ENCODE measurements around the gene CELSR1. TPM values are rescaled to one million over a fixed set of nuclear protein-coding genes. Genes with fewer than 3 reads are reported as not detected.
A peak's percentile ranks its signal among the peaks of the same experiment; 100 is the strongest.

The CELSR1 gene
- total and polyA plus RNA-seq, 7 experiments from 2014 or later: 0.36 to 4.7 (median 0.97) TPM

DNA sequence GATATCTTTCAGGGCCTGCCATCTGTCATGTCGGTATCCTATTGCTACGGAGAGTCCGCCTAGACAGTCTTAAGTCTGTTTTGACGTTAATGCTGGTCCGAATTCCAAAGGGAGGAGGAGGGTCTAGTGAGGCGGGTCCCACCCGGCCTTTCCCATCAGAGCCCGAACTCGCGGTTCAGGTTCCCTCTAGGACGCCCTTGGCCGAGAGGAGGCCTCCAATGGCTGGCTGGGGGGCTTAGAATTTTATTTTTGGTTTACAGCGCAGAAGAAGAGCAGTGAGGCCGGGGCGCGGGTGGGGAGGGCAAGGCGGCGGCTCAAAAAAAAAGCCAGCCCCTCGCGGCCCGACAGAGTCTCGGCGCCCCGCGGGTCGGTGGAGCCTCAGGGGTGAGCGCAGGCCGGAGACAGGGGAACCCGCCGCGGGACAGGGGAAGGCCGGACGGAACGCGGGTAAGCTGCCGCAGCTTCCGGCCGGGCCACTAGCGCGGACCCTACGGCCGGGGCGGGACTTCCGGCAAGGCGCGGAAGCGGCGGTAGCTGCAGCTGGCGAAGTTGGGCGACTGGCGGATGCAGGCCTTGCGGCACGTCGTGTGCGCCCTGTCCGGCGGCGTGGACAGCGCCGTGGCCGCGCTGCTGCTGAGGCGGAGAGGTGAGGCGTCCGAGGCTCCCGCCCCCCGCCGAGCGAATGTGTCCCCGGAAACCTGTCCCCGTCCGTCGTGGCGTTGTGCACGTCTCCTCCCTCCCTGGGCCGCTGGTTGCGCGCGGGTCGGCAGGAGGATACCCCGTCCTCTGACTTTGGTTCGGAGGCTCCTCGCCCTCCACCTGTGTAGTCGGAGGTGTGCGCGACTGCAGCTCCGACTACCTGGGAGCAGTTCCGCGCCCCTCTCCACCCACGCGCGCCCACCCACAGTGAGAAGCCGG, 202.0 kb downstream of the CELSR1 start, which contains the start of gene TRMU:
Gene TRMU, plus strand, starts transcription at position 514 of the 918 bp plus-strand sequence. Its CDS starts 51 bp downstream, at position 565.
- ATAC-seq: peak; percentile 94
- Mint-ChIP-seq H3K36me3 (peaks cover 16 to 25% (median 18%) of the 10 kb centered on the region in 5 donors), H3K4me3 (peak within 1 kb of the TSS; percentile 92 to 100 (median 95)), H3K4me1 (peaks cover 23 to 50% (median 38%) of the 10 kb centered on the region in 7 donors), H3K9me3 (no peaks in the 10 kb centered on the region), H3K27me3 (no peaks in the 10 kb centered on the region), H3K27ac (peak within 1 kb of the TSS; percentile 77 to 97 (median 94))
- peaks cover 7 to 9% of the 10 kb centered on the region in 2 donors for H3K4me1 ChIP-seq (ENCODE audit: control insufficient read depth in 2 of 2, insufficient read depth in 2 of 2, low read length in 2 of 2)
- peak; percentile 32 to 83 (median 60) for DNase-seq
- ChIA-PET CTCF (interaction anchor here (1.2 to 1.6 kb wide), 4 partner anchors 20 to 329 kb away, joined by 3 to 4 read pairs (median 4); no protein-coding TSS in a partner anchor), POLR2A (interaction anchor here (0.8 to 2.2 kb wide), 4 partner anchors 39 to 299 kb away, joined by 3 to 7 read pairs (median 4); partner anchors contain the start of genes CDPF1 and GTSE1)
- no peaks in the 10 kb centered on the region for H3K27me3 ChIP-seq (ENCODE audit: control insufficient read depth in 2 of 2, insufficient read depth in 2 of 2, low read length in 2 of 2)
- peak within 1 kb of the TSS; percentile 87 for H3K4me3 ChIP-seq (ENCODE audit: low read length)
- peaks cover 0 to 39% (median 14%) of the 10 kb centered on the region in 3 experiments for H3K36me3 ChIP-seq (ENCODE audit: control insufficient read depth in 2 of 3, insufficient read depth in 3 of 3, low read length in 3 of 3)
- H3K9me3 ChIP-seq (ENCODE audit: control insufficient read depth in 2 of 3, low read length in 3 of 3): no peaks in the 10 kb centered on the region
- intact Hi-C loops (cut with micrococcal nuclease): loop anchor here in 1 of 2 donors (1.0 to 10.0 kb wide), 3 partner anchors 39 to 185 kb away; partner anchors contain the start of genes CDPF1, GTSE1 and PPARA
- peak within 1 kb of the TSS; percentile 82 for H3K27ac ChIP-seq (ENCODE audit: low read depth, low read length)

DNA sequence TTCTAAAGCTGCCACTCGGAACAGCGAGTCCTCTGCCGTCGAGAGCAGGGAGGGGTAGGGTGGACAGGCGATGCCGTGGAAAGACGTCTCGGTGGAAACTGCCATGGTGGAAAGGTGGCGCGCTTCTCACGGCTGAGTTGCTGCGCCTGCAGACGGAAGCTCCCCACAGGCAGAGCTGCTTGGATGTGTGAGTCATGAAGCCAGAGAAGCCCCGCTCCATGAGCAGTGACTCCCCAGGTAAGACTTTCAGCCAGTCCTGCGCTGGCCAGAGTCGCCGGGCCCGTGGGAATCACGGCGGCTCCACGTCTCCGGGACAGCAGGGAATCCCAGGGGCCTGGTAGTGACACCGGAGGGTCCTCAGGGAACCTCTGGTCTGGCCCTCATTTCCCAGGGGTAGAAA, 205.9 kb downstream of the CELSR1 start:
- Histone ChIP-seq H3K27me3 (ENCODE audit: control insufficient read depth in 2 of 2, insufficient read depth in 2 of 2, low read length in 2 of 2) (no peaks in the 10 kb centered on the region), H3K4me3 (ENCODE audit: low read length) (no peak overlapping the region), H3K9me3 (ENCODE audit: control insufficient read depth in 2 of 3, low read length in 3 of 3) (no peaks in the 10 kb centered on the region), H3K27ac (ENCODE audit: low read depth, low read length) (no peak overlapping the region), H3K36me3 (ENCODE audit: control insufficient read depth in 2 of 3, insufficient read depth in 3 of 3, low read length in 3 of 3) (peaks cover 0 to 11% (median 0%) of the 10 kb centered on the region in 3 experiments), H3K4me1 (ENCODE audit: control insufficient read depth in 2 of 2, insufficient read depth in 2 of 2, low read length in 2 of 2) (peaks cover under 1 to 2% of the 10 kb centered on the region in 2 donors)
- ATAC-seq (no peak), DNase-seq (no peak)
- Mint-ChIP-seq H3K4me3 (no peak overlapping the region), H3K27ac (no peak overlapping the region), H3K4me1 (peaks cover 3 to 15% (median 9%) of the 10 kb centered on the region in 7 donors), H3K9me3 (no peaks in the 10 kb centered on the region), H3K27me3 (no peaks in the 10 kb centered on the region), H3K36me3 (peaks cover 0 to 10% (median 0%) of the 10 kb centered on the region in 5 donors)
- ChIA-PET CTCF (no interaction called here), POLR2A (no interaction called here)
- intact Hi-C loops (cut with micrococcal nuclease): loop anchor here in 1 of 2 donors (10.0 kb wide), 1 partner anchor 77 kb away; the partner anchor contains the start of gene CDPF1

DNA sequence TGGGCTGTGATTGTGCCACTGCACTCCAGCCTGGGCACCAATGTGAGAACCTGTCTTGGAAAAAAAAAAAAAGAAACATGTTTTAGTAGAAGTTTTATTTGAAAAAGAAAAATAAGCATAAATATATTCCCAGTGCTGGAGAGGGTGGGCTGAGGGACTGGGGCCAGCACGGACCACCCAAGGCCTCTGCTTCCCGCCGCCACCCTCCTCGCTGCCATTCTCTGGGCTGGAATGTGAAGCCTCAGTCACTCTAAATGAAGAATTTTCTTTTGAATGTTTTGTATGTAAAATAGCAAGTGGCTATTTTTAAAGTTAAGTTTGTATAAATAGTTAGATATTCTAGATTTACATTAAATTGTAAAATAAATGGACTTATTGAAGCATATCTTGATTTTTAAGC, 207.0 kb downstream of the CELSR1 start:
- POLR2A ChIA-PET: no interaction called here

DNA sequence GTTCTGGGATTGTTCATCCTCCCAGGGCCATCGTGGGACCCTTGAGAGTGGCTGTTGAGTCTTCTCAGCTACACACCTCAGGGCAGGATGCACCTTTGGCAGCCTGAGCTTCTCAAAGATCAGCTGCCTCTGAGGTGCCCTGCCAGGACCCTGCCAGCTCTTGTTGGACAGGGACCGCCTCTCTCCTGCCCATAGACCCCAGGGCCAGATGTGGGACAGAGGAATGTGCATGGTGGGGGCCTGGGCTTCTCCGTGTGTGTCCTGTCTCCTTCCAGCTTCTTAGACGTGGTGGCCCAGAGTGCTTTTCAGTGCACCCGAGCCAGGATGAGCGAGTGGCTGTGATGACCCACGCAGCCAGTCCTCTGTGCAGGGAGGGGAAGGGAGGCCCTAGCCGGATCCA, 207.8 kb downstream of the CELSR1 start:
- no peak overlapping the region for H3K4me3 ChIP-seq (ENCODE audit: low read length)
- peaks cover 0 to 5% (median 4%) of the 10 kb centered on the region in 7 donors for H3K4me1 Mint-ChIP-seq
- H3K4me3 Mint-ChIP-seq: no peak overlapping the region
- DNase-seq: no peak
- ATAC-seq: no peak
- H3K9me3 ChIP-seq (ENCODE audit: control insufficient read depth in 2 of 3, low read length in 3 of 3): no peaks in the 10 kb centered on the region
- no peak overlapping the region for H3K27ac Mint-ChIP-seq
- ChIA-PET POLR2A (no interaction called here), CTCF (no interaction called here)
- H3K27me3 ChIP-seq (ENCODE audit: control insufficient read depth in 2 of 2, insufficient read depth in 2 of 2, low read length in 2 of 2): no peaks in the 10 kb centered on the region
- H3K36me3 Mint-ChIP-seq: peaks cover 0 to 12% (median 0%) of the 10 kb centered on the region in 5 donors
- H3K36me3 ChIP-seq (ENCODE audit: control insufficient read depth in 2 of 3, insufficient read depth in 3 of 3, low read length in 3 of 3): no peaks in the 10 kb centered on the region
- H3K4me1 ChIP-seq (ENCODE audit: control insufficient read depth in 2 of 2, insufficient read depth in 2 of 2, low read length in 2 of 2): no peaks in the 10 kb centered on the region
- no peaks in the 10 kb centered on the region for H3K9me3 Mint-ChIP-seq
- no peak overlapping the region for H3K27ac ChIP-seq (ENCODE audit: low read depth, low read length)
- intact Hi-C loops (cut with micrococcal nuclease): loop anchor here in 1 of 2 donors (10.0 kb wide), 1 partner anchor 75 kb away; the partner anchor contains the start of gene CDPF1
- H3K27me3 Mint-ChIP-seq: no peaks in the 10 kb centered on the region

More for the DNA sequence above, 207.0 kb downstream of the CELSR1 start:
- Mint-ChIP-seq H3K36me3 (peaks cover 0 to 11% (median 0%) of the 10 kb centered on the region in 5 donors), H3K27me3 (no peaks in the 10 kb centered on the region), H3K9me3 (no peaks in the 10 kb centered on the region), H3K4me3 (no peak overlapping the region), H3K4me1 (peaks cover 0 to 12% (median 5%) of the 10 kb centered on the region in 7 donors), H3K27ac (no peak overlapping the region)
- no peaks in the 10 kb centered on the region for H3K27me3 ChIP-seq (ENCODE audit: control insufficient read depth in 2 of 2, insufficient read depth in 2 of 2, low read length in 2 of 2)
- no peak overlapping the region for H3K27ac ChIP-seq (ENCODE audit: low read depth, low read length)
- intact Hi-C loops (cut with micrococcal nuclease): loop anchor here in 1 of 2 donors (10.0 kb wide), 1 partner anchor 76 kb away; the partner anchor contains the start of gene CDPF1
- peaks cover 0 to 3% (median 0%) of the 10 kb centered on the region in 3 experiments for H3K36me3 ChIP-seq (ENCODE audit: control insufficient read depth in 2 of 3, insufficient read depth in 3 of 3, low read length in 3 of 3)
- no peaks in the 10 kb centered on the region for H3K4me1 ChIP-seq (ENCODE audit: control insufficient read depth in 2 of 2, insufficient read depth in 2 of 2, low read length in 2 of 2)
- no peaks in the 10 kb centered on the region for H3K9me3 ChIP-seq (ENCODE audit: control insufficient read depth in 2 of 3, low read length in 3 of 3)
- no peak for ATAC-seq
- no peak for DNase-seq
- no peak overlapping the region for H3K4me3 ChIP-seq (ENCODE audit: low read length)
- CTCF ChIA-PET: interaction anchor here (1.0 kb wide), 1 partner anchor 102 kb away, joined by 3 read pairs; no protein-coding TSS in a partner anchor

DNA sequence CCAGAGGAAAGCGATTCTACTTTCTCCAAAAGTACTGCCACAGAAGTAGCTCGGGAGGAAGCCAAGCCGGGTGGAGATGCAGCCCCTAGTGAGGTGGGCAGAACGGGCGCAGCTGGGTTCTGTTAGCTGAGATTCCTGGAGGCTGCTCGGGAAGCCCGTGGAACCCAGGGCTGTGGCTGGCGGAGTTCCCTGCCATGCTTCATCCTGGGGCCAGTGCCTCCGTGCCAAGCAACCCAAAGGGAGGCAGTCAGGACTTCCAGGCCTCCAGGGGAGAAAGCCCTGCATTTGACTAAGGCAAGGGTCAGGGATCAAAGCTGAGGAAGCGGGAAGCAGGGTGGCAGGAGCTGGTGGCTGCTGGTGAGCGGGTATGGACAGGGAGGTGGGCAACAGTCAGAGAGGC, 208.6 kb downstream of the CELSR1 start:
- Histone ChIP-seq H3K4me1 (ENCODE audit: control insufficient read depth in 2 of 2, insufficient read depth in 2 of 2, low read length in 2 of 2) (no peaks in the 10 kb centered on the region), H3K4me3 (ENCODE audit: low read length) (no peak overlapping the region), H3K9me3 (ENCODE audit: control insufficient read depth in 2 of 3, low read length in 3 of 3) (no peaks in the 10 kb centered on the region), H3K27ac (ENCODE audit: low read depth, low read length) (no peak overlapping the region), H3K27me3 (ENCODE audit: control insufficient read depth in 2 of 2, insufficient read depth in 2 of 2, low read length in 2 of 2) (no peaks in the 10 kb centered on the region), H3K36me3 (ENCODE audit: control insufficient read depth in 2 of 3, insufficient read depth in 3 of 3, low read length in 3 of 3) (no peaks in the 10 kb centered on the region)
- no peak for ATAC-seq
- POLR2A ChIA-PET: no interaction called here
- Mint-ChIP-seq H3K4me3 (no peak overlapping the region), H3K36me3 (peaks cover 0 to 16% (median 0%) of the 10 kb centered on the region in 5 donors), H3K9me3 (no peaks in the 10 kb centered on the region), H3K27me3 (no peaks in the 10 kb centered on the region), H3K27ac (no peak overlapping the region), H3K4me1 (no peaks in the 10 kb centered on the region)
- no peak for DNase-seq
- intact Hi-C loops (cut with micrococcal nuclease): no loop called here
- CTCF ChIA-PET: no interaction called here

DNA sequence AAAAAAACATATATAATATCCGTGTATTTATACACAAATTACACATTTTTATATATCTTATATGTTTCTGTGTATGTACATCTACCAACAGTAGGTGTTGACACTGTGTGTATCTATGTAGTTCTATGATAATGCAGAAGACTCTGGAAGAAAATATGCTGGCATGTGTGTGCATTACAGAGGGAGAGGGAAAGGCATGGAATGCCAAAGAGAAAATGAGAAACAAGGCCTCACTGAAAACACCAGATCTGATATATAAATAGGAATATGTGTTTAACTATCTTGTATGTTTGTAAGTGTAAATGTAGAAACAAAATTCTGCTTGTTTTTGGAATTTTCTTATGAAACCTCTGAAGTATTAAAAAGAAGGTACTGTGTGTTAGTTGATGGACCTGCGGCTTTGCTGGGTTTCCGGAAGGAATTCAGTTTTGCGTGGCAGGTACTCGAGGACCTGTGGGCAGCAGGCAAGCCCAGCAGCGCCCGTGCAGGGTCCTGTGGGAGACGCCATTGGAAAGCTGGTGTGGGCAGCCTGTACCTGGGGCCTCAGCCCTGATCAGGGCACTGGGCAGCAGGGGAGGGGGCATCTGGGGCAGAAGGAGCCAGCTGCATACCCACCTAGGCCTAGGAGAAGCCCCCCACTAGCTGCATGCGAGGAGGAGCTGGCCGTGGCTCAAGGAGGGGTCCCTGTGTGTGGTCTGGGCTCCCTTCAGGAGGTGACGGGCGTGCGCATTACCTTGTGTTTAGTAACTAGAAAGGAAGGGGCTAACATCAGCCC, 209.5 kb downstream of the CELSR1 start:
- no peaks in the 10 kb centered on the region for H3K27me3 ChIP-seq (ENCODE audit: control insufficient read depth in 2 of 2, insufficient read depth in 2 of 2, low read length in 2 of 2)
- H3K36me3 ChIP-seq (ENCODE audit: control insufficient read depth in 2 of 3, insufficient read depth in 3 of 3, low read length in 3 of 3): no peaks in the 10 kb centered on the region
- Mint-ChIP-seq H3K27ac (no peak overlapping the region), H3K9me3 (no peaks in the 10 kb centered on the region), H3K4me3 (no peak overlapping the region), H3K4me1 (no peaks in the 10 kb centered on the region), H3K27me3 (no peaks in the 10 kb centered on the region), H3K36me3 (peaks cover 0 to 17% (median 0%) of the 10 kb centered on the region in 5 donors)
- no peak overlapping the region for H3K4me3 ChIP-seq (ENCODE audit: low read length)
- intact Hi-C loops (cut with micrococcal nuclease): no loop called here
- ATAC-seq (no peak), DNase-seq (no peak)
- ChIA-PET POLR2A (no interaction called here), CTCF (no interaction called here)
- no peak overlapping the region for H3K27ac ChIP-seq (ENCODE audit: low read depth, low read length)
- H3K9me3 ChIP-seq (ENCODE audit: control insufficient read depth in 2 of 3, low read length in 3 of 3): no peaks in the 10 kb centered on the region
- H3K4me1 ChIP-seq (ENCODE audit: control insufficient read depth in 2 of 2, insufficient read depth in 2 of 2, low read length in 2 of 2): no peaks in the 10 kb centered on the region

Data from naive thymus-derived CD4-positive, alpha-beta T cell (primary cell).